VCaP (cell line): Measurements from ENCODE around the gene NHLRC2.

ENCODE experiments used
- H3K27ac ChIP-seq: fragments of 450-650 bp; 2 replicates; pipeline ENCODE4 v1.5.1; 2017
- CTCF ChIP-seq: fragments of 450-650 bp; conservative IDR thresholded peaks from 2 replicates; pipeline ENCODE4 v1.5.1; 2017; ENCODE audit warnings: mild to moderate bottlenecking, moderate library complexity

The NHLRC2 gene

DNA sequence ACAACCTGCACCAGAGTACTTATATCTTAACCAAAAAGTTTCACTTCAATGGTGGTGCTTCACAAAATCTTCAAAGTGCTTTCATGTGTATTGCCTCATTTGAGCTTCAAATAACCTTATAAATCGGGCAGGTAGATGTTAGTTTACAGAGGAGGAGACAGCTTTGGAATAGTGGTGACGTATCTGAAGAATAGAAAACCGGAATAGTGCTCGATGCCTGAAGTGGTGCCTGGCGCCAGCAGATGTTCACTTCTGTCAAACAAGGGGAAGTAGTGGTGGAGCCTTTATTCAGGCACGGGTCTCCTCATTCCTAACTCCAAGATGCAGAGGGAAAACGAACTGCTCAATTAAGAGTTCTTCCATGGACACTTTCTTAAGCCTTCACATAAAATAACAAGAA lies 58.1 kb downstream of the NHLRC2 start:
- no peak for TF ChIP-seq CTCF
- no peak overlapping the region for H3K27ac ChIP-seq

- TF ChIP-seq CTCF: no peak
- H3K27ac ChIP-seq: no peak overlapping the region
Observed at GRCh38 chr10:113914956-113915355, 60.5 kb downstream of the NHLRC2 start.

- H3K27ac ChIP-seq: no peak overlapping the region
Observed at GRCh38 chr10:113915540-113915939, 61.1 kb downstream of the NHLRC2 start.

DNA sequence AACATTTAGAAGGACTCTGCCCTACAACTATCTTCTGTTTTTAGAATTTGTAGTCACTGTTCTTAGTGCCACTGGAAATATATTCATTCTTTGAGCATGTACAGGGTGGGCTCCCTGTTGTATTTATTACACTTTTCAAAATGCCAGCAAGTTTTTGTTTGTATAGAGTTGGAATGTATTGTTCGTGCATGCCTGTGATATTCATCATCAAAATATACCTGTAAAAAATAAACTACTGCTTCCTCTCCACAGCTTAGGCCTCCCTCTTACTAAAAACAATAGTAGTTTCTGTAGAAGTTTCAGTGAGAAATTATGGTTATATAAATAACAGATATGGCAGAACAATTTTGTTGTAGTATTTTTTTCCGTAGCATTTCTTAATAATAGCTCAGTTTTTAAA lies 61.6 kb downstream of the NHLRC2 start:
- no peak for TF ChIP-seq CTCF
- no peak overlapping the region for H3K27ac ChIP-seq

More at GRCh38 chr10:113915540-113915939, 61.1 kb downstream of the NHLRC2 start:
- no peak for TF ChIP-seq CTCF

GRCh38 chr10:113917636-113918035 lies 63.2 kb downstream of the NHLRC2 start:
- TF ChIP-seq CTCF: no peak
- H3K27ac ChIP-seq: no peak overlapping the region

- H3K27ac ChIP-seq: no peak overlapping the region
- TF ChIP-seq CTCF: no peak
Observed at GRCh38 chr10:113920114-113920513, 65.7 kb downstream of the NHLRC2 start.

- TF ChIP-seq CTCF: no peak
- peak overlapping the region; percentile 55; the same call in 1 of the 2 replicates for H3K27ac ChIP-seq
Observed at GRCh38 chr10:113920875-113921274, 66.4 kb downstream of the NHLRC2 start.
